Activated CD8-positive, alpha-beta memory T cell treated with anti-CD3 and anti-CD28 coated beads for 48 hours (primary cell): ENCODE measurements around the gene SLC66A1.
A peak's percentile ranks its signal among the peaks of the same experiment; 100 is the strongest.

Experiments used
- DNase-seq, 3 experiments: peaks; one replicate each; pipeline ENCODE4 v3.0.0-alpha.2; 2020; ENCODE audit warnings: low read depth in 2 of 3, low spot score in 2 of 3

Gene SLC66A1

DNA sequence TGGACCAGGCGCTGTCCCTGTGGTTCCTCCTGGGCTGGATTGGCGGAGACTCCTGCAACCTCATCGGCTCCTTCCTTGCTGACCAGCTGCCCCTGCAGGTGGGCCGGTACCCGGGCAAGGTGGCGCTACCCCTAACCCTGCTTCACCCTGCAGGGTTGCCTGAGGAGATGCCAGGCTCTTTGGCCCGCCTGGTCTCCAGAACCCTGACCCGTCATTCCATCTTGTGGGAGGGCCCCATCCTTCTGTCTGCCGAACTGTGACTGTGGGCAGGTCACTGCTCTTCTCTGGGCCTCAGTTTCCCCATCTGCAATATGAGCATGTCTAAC, 12.5 kb downstream of the SLC66A1 start:
- DNase-seq = no peak

DNA sequence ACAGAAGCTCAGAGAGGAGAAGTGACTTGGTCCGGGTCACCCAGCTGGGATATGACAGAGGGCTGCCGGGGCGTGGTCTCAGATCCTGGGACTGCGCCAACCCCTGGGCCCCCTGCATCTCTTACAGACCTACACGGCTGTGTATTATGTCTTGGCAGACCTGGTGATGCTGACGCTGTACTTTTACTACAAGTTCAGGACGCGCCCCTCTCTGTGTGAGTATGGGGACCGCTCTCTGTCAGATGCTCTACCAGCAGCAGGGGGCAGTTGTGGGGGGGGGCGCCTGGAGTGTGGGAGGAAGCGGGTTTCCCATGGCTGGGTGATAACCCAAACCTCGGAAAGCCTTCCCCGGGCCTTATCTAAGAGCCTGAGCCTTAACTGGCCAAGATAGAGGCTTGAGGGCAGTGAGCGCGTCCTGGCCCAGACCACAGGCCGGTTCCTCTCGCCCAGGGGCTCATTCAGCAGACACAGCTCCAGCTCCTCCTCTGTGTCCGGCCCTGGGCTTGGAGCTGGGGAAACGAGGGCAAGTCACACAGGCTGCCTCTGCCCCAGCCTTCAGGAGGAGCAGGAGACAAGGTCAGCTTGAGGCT, 13.3 kb downstream of the SLC66A1 start:
- DNase-seq = no peak

DNA sequence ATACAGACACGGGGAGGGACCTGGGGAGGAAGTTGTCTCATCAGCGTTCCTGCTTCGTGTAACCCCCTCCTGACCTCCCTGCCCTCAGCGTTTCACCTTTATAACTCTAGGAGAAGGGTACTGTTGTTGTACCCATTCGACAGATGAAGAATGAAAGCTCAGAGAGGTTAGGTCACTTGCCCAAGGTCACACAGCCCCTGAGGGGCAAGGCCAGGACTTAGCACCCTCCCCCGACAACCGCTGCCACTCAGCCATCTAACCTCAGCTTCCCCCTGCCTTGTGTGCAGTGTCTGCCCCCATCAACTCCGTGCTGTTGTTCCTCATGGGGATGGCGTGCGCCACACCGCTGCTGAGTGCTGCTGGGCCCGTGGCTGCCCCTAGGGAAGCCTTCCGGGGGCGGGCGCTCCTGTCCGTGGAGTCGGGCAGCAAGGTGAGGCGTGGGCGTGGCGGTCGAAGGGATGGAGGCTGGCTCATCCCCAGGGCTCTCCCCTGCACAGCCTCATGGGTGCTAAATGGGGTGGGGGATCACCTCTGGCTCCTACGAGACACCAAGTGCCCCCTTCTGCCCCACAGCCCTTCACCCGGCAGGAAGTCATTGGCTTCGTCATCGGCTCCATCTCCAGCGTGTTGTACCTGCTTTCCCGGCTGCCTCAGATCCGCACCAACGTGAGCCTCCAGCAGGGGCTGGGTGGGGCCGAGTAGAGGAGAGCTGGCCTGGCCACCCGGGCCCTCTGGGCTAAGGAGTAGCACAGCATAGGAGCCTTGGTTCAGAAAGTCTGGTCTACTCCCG, 14.0 kb downstream of the SLC66A1 start:
- no peak for DNase-seq

DNA sequence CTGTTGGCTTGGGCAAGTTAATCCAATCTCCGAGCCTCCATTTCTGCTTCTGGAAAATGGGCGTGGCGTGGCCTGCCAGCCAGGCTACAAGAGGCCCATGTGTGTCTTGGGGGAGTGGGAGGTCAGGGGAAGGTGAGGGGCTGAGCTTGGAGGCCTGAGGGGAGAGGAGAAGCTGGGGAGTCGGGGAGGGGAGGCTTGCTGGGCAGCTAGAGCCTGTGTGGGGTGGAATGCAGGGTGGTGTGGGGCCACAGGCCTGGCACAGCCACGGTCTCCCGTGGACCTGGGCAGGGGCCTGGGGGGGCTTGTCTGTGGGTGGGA, 14.6 kb downstream of the SLC66A1 start:
- no peak for DNase-seq

DNA sequence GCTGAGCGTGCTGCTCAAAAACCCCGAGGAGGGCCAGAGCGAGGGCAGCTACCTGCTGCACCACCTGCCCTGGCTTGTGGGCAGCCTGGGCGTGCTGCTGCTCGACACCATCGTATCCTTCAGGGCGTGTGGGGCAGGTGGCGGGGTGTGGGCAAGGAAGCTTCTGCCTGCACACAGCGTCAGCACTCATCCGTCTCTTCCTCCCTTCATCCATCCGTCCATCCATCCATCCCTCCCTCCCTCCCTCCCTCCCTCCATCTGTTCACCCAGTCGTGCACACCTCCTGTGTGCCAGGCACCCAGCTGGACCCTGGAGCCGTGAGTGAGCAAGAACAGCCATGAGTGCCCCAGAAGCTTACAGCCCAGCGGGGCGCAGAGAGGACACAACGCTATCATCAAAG, 15.2 kb downstream of the SLC66A1 start:
- DNase-seq = no peak

DNA sequence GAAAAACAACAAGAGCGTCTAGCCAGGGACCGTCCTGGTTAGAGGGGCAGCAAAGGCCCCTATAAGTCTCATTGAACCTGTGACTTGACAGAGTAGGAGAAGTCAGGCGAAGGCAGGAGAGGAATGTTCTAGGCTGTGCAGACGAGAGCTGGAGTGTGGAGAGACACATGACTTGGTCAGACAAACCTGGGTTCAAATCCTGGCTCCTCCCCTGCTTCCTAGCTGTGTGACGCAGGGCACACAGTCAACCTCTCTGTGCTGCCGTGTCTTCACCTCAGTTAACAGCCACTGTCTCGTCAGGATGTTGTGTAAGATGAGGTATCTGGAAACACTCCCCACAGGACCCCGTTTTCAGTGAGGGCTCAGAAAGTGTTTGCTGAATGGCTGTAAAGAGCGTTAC, 15.6 kb downstream of the SLC66A1 start:
- no peak for DNase-seq

DNA sequence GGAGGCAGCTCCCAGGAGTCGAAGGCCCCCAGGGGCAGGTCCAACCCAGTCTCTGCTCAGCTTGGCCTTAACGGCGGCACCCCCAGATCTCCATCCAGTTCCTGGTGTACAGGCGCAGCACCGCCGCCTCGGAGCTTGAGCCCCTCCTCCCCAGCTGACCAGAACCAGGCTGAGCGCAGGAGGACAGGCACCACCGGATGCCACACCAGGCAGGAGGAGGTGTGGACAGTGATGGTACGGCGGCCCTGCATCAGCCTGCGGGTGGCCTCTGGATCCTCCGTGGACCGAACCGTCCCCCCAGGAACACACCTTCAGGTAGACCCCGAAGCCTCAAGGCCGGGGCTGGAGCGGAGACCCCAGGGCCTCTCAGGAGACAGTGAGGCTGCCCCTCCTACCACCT, 16.4 kb downstream of the SLC66A1 start:
- no peak for DNase-seq

DNA sequence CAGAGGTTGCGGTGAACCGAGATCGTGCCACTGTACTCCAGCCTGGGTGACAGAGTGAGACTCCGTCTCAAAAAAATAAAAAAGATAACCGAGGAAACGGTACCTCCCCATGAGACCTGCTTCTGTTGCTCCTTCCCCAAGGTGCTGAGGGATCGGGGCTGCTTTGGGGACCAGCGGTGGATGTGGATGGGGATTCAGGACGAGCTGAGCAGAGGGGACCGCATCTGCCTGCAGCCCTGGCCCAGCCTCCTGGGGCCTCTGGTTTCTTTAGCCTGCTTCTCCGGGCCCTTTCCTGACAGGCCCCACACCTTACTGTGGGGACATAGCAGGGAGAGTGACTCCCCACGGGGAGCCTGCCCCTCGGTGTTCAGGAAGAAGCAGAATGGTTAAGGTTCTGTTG, 17.1 kb downstream of the SLC66A1 start:
- DNase-seq = no peak

DNA sequence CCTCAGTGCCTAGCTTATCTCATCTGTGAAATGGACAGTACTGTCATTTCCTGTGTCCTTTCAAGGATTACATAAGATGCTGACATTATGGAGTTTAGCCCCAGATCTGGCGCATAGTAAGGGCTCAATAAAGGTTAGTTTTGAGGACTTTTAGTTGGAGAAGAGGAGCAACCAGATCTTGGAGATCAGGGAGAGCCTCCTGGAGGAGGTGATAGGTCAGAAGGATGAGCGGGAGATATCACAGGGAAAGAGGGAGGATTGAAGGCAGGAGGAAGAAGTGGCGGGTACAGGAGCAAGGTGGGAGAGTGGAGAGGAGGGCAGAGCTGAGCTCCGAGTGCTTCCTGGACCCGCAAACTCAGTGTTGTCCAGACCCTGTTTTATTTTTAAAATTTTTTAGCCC, 17.5 kb downstream of the SLC66A1 start:
- DNase-seq = no peak

DNA sequence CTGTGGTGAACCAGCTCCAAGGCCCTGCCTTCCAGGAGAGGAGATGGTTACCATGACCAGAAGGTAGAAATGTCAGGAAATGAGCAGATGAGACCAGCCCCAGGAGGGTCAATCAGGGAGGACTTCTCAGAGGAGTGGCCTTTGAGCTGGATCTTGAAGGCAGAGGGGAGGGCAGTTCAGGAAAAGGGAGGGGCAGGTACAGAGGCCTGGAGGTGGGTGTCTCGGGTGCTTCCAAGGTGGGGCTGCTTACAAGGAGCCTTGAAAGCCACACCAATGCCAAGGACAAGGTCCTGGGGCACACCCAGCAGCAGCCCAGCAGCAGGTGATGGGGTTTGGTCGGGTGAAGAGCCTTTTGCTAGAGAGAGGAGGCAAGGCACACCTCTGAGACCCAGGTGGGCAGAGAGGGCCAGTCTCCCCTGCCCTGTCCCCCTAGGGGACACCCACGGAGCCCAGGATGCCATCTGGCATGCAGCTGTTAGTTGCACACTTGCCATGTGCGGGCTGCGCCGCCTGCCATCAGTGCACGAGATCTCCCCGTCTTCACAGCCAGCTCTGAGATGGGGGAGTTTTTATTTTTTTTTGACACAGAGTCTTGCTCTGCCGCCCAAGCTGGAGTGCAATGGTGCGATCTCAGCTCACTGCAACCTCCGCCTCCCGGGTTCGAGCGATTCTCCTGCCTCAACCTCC, 18.5 kb downstream of the SLC66A1 start:
- no peak for DNase-seq

DNA sequence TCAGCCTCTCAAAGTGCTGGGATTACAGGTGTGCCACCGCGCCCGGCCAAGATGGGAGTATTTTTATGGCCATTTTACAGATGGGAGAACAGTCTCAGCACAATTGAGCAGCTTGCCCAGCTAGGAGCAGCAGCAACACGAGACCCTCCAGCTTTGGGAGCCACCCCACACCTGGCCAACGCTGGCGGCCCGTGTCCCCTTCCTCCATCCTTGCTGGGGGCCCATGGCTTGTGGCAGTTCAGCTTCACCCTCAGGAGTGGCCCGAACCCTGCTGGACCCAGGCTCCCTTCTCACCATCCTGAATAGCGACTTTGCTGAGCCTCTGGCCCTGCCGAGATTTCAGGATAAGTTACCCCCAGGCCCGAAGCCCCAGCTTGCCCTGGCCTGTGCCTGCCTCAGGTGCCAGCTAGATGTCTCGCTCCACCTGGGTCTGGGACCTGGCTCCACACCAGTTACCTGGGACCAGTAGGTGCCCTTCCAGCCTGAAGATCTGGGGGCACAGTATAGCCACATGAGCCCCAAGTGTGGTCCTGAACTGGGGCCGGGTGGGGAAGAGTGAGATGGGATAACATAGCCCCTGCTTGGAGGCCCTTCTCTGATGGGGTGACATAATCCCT, 19.2 kb downstream of the SLC66A1 start:
- DNase-seq = no peak

DNA sequence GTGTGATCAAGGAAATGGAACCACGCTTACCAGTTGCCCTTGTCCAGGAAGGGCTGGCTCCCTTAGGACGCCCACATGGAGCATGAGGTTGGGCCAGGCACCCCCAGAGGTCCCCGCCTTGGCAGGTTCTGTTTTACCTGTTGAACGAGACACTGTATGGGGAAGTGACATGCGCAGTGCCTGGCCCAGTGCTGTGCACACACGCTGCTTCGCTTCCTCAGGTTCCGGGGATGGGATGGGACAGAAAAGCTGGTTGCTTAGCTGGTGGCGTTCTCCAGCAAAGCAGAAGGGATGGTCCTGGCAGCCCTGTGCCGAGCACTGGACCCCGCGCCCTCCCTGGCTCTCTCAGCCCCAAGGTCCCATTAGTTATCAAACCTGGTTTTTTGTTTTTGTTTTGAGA, 20.7 kb downstream of the SLC66A1 start:
- no peak for DNase-seq

DNA sequence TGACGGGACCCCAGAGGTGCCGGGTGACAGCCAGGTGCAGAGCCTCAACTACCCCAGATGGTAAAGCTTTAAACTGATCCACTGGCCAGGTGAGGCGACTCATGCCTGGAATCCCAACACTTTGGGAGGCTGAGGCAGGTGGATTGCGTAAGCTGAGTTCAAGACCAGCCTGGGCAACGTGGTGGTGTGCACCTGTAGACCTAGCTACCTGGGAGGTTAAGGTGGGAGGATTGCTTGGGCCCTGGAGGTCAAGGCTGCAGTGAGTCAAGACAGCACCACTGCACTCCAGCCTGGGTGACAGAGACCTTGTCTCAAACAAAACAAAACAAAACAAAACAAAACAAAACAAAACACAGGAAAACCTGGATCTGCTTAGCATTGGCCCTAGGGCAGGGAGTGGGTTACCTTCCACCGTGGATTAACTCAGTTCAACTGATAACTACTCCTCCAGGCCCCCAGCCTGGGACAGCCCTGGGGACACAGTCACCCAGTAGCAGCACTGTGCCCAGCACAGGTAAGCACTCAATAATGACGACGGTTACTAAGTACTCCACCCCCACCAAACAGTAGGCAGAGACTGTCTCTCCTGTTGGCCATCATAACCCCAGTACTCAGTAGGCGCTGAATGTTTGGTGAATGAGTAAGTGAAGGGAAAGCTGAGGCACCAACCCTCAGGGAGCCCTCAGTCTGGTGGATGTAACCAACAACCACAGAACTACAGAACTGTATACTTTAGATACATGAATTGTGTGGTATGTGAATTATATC, 21.6 kb downstream of the SLC66A1 start:
- no peak for DNase-seq

DNA sequence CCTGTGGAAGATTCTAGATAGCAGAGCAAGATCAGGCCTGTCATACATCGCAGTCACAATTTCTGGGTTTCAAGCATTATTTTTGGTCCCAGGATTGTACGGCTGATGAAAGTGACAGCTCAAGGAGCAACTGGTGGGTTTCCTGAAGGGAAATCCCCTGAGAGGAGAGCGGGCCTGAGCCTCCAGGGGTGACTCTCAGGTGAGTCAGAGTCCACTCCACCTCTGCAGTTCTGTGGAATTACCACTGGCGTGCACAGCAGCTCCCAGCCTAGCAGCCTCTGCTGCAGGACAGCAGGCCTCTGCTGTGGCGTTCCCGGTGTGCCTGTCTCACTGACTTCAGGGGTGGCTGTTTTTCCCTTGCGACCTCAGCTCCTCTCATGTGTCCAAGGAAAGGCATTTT, 24.4 kb downstream of the SLC66A1 start:
- no peak for DNase-seq

DNA sequence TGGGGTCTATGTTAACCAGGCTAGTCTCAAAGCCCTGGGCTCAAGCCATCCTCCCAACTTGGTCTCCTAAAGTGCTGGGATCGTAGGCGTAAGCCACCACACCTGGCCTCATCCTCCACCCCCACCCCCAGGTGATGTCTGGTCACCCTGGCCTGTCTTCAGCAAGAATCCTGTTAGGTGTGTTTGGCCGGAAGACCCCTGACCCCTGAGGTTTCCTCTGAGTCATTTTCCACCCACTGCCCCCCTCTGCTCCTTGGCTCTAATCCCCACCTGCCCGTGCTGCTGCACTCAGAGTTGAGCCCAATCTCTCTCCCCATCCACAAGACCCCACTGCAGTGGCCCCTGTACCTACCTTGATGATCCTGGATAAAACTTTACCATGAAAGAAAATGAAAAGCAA, 25.2 kb downstream of the SLC66A1 start:
- DNase-seq = no peak

DNA sequence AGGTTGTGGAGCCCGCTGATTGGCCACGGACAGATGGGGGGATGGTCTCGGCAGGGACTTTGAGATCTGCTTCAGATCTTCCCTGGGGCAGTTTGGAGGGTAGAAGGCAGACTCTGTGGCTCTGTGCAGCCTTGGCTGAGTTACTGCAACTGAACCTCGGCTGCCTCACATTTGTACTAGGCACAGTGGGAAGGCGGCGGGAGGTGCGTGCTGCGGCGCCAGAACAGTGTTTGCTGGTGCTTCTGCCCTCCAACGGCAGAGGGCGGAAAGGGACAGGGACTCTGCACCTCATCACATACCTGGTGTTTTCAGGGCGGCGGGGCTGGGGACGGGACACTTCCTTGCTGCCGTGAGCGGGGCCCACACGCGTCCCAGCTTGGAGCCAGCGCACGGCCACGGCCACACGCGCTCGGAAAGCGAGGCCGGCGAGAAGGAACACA, 26.2 kb downstream of the SLC66A1 start:
- DNase-seq = no peak

DNA sequence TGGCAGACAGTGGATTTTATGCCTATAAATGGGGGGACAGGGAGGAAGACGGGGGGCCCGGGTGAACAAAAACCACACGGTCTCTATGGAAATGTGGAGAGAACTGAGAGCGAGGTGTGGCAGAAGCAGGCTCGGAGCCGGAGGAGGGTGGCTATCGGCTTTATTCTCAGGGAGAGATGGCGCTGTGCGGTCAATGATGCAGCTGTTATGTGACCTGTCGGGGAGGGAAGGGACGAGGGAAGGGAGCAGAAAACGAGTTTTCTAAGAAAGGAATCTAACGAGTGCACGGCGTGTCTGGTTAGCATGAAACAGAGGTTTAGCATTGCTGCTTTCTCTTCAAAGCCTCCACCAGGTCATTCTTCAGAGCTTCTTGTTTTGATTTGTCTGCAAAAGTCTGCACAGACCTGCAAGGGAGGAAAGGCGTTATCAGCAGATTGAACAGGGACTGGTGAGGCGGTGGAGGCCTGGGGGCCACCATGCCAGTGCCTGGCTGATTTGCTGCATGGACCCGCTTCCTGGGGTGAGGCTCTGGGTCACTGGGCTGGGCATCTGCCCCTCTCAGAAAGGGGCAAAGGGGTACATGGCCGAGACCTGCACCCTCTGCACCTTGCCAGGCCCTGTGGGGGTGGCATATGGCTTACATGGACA, 27.2 kb downstream of the SLC66A1 start:
- DNase-seq = no peak

DNA sequence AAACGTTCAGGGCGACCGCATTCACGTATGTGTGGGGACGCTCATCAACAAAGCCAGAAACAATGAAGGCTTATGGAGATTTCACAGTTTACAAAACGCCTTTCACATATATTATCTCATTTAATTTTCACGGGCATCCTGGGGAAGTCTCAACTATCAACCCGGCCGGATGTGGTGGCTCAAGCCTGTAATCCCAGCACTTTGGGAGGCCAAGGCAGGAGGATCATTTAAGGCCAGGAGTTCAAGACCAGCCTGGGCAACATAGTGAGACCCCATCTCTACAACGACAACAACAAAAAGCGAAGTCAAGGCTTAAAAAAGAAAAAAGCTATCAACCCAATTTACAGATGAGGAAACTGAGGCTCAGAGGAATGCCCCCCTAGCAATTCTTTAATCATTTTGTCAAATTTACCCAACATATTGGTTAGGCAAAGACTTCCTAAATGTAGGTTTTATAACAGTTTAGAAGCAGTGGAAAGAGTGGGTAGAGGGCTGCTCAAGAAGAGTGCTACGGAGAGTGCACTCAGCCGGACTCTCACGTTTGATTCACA, 28.3 kb downstream of the SLC66A1 start:
- no peak for DNase-seq

DNA sequence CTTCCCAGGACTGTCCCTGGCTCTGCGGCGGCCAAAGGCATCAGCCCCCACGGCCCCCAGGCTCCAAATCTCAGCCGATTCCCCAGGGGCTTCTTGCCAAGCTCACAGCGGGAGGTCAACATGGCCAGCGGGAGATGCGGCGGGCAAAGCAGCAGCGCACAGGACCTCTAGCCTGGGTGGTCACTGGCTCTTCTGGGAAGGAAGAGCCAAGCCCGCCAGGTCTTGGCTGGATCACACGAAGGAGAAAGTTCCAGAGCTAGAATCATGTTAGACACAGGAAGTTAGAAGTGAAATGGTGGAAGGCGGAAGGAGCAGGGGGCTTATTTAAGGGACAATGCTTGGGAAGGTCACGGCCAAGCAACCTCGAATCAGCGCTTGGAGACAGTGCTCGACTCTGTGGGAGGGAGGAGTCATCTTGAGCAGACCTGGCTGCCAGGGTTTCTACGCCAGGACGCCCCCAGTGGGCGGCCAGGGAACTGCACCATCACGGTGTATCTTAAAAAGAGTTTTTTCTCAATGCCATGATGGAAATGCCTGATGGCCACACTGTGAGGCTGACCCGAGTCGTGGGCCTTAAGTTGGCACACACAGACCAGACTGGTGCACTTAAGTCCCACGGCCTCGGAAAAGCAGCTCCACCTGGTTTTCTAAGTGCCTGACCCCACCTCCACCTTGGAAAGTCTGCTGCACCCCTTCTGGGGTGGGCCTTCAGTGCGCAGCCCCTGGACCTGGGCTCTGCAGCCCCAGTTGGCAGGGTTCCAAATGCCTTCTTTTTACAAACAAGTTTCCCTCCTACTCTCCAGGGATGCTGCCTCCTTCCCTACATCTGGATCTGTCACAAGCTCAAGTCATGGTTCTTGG, 29.3 kb downstream of the SLC66A1 start:
- peak; percentile 40 to 65 (median 50) for DNase-seq
